Peyer's patch (tissue), 4 donors: ENCODE results near the gene SLC25A21.

Experiments used
- CTCF ChIP-seq, 6 experiments: fragments of 450-650 bp in 4 of 6; fragments of 200-600 bp in 2 of 6; sonication (generic) in 1 of 6; IDR thresholded peaks; one replicate each; pipeline ENCODE4 v1.5.1; 2017 to 2019; ENCODE audit warnings: antibody characterized with exemption in 6 of 6, mild to moderate bottlenecking in 3 of 6, moderate library complexity in 1 of 6
- POLR2A ChIP-seq, 2 donors: fragments of 450-650 bp; IDR thresholded peaks; one replicate each; pipeline ENCODE4 v1.5.1; 2017; ENCODE audit warnings: antibody characterized with exemption in 2 of 2, mild to moderate bottlenecking in 2 of 2, moderate library complexity in 2 of 2

GRCh38 chr14:36655571-36655962 is 516.8 kb downstream of the SLC25A21 start:
- TF ChIP-seq CTCF (IDR thresholded peaks at IDR 0.05) (no peak), POLR2A (IDR thresholded peaks at IDR 0.05) (no peak)
